HG03066 (cell line): ENCODE results near the gene MYH2.
"Not testable (repeated sequence)": the region's sequence is repeated elsewhere in the genome, so short reads cannot be mapped to it uniquely, and the experiment has no call there.

Source experiments
- ATAC-seq: cut with Tn5 transposase; IDR thresholded peaks from one replicate; pipeline ENCODE4 v1.9.1; 2021; ENCODE audit warnings: low read depth; ENCODE audit not compliant: unreplicated experiment

MYH2 gene

GRCh38 chr17:10549096-10549842 is at the start of gene MYH2:
Gene MYH2 (minus strand): TSS chr17:10549658. CDS start chr17:10547920, 1,738 bp downstream.
- no peak for ATAC-seq

DNA sequence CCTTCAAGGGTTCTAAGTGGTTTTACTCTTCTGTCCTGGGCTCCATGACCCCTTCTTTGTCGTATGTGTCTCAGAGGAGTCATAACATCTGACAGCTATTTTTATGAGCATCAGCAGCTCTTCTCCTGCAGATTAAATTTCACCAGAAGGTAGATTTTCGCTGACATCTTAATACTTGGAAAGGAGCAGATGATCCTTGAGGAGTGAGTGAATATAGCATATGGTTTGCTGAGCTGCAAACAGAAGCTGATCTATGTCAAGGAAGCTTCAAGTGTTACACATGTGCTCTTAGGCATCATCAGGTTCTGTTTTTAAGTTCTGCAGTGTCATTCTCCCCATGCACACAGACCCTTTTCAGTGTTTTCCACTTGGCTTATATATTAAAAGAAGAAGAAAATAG is 49.2 kb upstream of the MYH2 start:
- ATAC-seq = no peak

- no peak for ATAC-seq
Observed at GRCh38 chr17:10589553-10590145, 40.2 kb upstream of the MYH2 start.

DNA sequence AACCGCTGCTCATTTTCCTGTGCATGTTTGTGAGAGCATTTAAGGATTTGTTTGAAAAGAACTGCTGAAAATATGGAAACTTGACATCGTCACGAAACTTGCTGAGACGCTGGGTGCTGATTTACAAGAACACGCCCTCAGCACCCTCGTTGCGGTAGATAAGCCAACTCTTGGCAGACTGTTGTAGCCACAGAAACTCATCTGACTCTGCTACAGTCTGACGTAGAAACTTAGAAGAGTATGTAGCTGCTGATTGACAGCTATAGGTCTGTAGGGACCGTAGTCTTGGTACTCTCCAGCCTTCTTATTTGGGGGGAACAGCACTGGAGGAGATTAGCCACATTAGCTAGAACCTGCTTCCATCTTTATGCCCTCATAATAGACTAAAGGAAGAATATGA is 36.1 kb upstream of the MYH2 start:
- no peak for ATAC-seq

DNA sequence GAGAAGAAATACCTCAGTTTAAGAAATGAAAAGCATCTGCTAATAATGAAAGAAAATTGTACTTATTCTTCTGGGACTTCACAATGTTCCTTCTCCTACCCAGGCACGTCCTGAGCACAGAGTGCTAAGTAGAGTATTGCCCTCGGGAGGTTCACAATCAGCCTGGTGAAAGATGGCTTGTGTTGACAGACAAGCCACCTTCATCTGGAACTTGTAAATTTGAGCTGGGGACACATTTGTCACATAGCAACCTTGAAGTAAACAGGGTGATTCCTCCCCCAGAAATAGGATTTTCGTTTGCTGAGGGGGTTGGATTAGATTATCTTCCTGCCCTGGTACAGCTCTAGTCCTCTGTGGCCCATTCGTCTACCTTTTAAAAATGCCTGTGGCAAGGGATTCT is 34.4 kb upstream of the MYH2 start:
- no peak for ATAC-seq

- no peak for ATAC-seq
Observed at GRCh38 chr17:10579270-10579669, 29.8 kb upstream of the MYH2 start.

GRCh38 chr17:10574324-10574723 is 24.9 kb upstream of the MYH2 start:
- ATAC-seq = no peak

GRCh38 chr17:10563991-10564660 is 14.7 kb upstream of the MYH2 start:
- ATAC-seq = no peak

- ATAC-seq = no peak
Observed at GRCh38 chr17:10558049-10558448, 8.6 kb upstream of the MYH2 start.

- ATAC-seq = no peak
Observed at GRCh38 chr17:10557422-10557821, 8.0 kb upstream of the MYH2 start.

DNA sequence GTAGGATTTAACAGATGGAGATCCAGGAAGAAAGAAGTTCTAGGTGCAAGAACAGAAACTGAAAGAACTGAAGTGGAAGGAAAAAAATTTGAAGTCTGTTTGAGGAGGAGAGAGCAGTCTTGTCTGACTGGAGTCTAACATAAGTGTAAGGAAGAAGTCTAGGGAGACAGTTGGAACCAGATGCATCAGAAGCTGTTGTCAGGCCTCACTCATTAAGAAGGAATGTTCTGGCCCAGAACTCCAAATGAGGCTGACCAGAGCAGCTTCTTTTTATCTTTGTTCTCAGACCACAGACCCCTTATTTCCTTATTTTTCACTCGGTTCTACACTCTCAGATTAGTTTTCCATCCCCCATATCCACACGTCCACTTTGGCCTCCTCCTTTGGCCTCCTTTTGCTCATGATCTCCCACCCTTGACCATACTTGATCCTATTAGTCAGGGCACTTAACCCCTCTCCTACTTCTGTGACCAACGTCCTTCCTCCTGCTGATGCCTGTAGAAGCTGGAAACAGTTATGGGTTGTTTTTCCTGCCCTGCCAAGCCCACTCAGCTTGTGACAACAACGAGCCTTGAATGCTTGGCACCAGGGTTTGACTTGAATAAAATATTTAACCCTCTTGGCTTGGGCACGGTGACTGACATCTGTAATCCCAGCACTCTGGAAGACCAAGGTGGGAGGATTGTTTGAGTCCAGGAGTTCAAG is 7.0 kb upstream of the MYH2 start:
- no peak for ATAC-seq

GRCh38 chr17:10550014-10550413 is 556 bp upstream of the MYH2 start:
- ATAC-seq = no peak

GRCh38 chr17:10547351-10547750 is 2.1 kb downstream of the MYH2 start:
- ATAC-seq = no peak

GRCh38 chr17:10543486-10543885 is 6.0 kb downstream of the MYH2 start:
- ATAC-seq = not testable (repeated sequence)

GRCh38 chr17:10541179-10541578 is 8.3 kb downstream of the MYH2 start:
- not testable (repeated sequence) for ATAC-seq

- no peak for ATAC-seq
Observed at GRCh38 chr17:10532026-10532425, 17.4 kb downstream of the MYH2 start.

GRCh38 chr17:10527419-10527818 is 22.0 kb downstream of the MYH2 start:
- no peak for ATAC-seq

- no peak for ATAC-seq
Observed at GRCh38 chr17:10526517-10526916, 22.9 kb downstream of the MYH2 start.

GRCh38 chr17:10523064-10523463 is 26.4 kb downstream of the MYH2 start:
- ATAC-seq = no peak

DNA sequence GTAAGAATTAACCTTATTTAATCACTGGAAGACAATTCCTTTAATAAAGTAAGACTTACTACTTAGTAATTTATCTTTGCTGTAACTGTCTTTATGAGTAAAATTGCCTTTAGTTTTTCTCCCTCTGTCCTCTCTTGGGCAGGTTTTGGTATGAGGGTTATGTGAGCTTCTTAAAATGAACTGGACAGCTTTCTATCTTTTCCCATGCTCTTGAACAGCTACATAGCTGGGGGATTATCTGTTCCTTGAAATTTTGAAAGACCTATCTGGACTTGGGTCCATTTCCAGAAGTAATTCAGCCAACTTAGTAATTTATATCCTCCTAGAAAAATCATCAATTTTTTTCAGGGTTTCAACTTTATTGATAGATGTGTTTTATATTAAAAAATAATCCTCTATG is 27.5 kb downstream of the MYH2 start:
- no peak for ATAC-seq
